HK-2 (cell line): Measurements from ENCODE around the gene BACH2.
"Not testable (repeated sequence)": the region's sequence is repeated elsewhere in the genome, so short reads cannot be mapped to it uniquely, and the experiment has no call there.

Experiments used
- DNase-seq: peaks from one replicate; pipeline ENCODE4 v3.0.0-alpha.2; 2018; ENCODE audit not compliant: unreplicated experiment

Gene BACH2

GRCh38 chr6:90072501-90072900, 224.1 kb downstream of the BACH2 start:
- DNase-seq, result no peak

GRCh38 chr6:90068703-90069523, 227.7 kb downstream of the BACH2 start:
- DNase-seq, result no peak

GRCh38 chr6:90068264-90068663, 228.4 kb downstream of the BACH2 start:
- peak; percentile 49 for DNase-seq

DNA sequence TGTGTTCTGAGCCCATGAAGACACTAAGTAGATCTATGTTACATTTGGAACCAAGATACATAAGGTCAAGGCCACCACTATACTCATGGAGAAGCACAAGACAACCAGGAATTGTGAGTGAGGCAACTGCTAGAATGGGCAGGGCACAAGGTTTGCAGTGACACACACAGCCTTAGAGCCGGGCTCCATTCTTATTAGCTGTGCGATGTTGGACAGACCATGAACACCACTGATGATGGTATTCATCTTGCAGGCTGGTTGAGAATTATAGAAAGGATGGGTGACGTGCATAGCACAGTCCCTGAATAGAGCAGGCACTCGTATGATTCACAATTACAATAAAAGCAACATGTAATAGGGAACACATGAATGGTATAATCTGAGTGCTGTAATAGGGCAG, 229.9 kb downstream of the BACH2 start:
- no peak for DNase-seq

GRCh38 chr6:90065173-90065572, 231.5 kb downstream of the BACH2 start:
- DNase-seq, result no peak

- no peak for DNase-seq
Observed at GRCh38 chr6:90062667-90063066, 234.0 kb downstream of the BACH2 start.

- DNase-seq, result no peak
Observed at GRCh38 chr6:90062051-90062450, 234.6 kb downstream of the BACH2 start.

DNA sequence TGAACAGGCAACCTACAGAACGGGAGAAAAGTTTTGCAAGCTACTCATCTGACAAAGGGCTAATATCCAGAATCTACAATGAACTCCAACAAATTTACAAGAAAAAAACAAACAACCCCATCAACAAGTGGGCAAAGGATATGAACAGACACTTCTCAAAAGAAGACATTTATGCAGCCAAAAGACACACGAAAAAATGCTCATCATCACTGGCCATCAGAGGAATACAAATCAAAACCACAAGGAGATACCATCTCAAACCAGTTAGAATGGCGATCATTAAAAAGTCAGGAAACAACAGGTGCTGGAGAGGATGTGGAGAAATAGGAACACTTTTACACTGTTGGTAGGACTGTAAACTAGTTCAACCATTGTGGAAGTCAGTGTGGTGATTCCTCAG, 237.5 kb downstream of the BACH2 start:
- DNase-seq, result not testable (repeated sequence)

GRCh38 chr6:90055924-90056323, 240.7 kb downstream of the BACH2 start:
- not testable (repeated sequence) for DNase-seq

DNA sequence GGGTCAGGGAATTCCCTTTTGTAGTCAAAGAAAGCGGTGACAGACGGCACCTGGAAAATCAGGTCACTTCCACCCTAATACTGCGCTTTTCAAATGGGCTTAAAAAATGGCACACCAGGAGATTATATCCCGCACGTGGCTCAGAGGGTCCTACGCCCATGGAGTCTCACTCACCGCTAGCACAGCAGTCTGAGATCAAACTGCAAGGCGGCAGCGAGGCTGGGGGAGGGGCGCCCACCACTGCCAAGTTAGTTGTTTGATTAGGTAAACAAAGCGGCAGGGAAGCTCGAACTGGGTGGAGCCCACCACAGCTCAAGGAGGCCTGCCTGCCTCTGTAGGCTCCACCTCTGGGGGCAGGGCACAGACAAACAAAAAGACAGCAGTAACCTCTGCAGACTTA, 242.4 kb downstream of the BACH2 start:
- not testable (repeated sequence) for DNase-seq

- DNase-seq, result no peak
Observed at GRCh38 chr6:90053614-90054013, 243.0 kb downstream of the BACH2 start.

DNA sequence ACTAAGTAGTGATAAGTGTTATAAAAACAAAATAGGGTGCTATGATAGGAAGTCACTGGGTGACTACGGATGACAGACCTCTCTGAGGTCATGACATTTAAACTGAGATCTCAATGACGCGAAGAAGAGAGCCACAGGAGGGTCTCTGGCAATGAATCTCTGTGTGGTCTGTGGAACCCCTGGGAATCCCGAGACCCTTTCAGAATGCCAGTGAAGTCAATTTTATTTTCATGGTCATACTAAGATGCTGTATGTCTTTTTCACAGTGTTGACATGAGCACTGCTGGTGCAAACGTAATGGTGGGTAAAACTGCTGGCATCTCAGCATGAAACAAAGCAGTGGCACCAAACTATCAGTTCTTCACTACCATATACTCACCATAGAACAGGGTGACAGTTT, 247.3 kb downstream of the BACH2 start:
- DNase-seq, result no peak

DNA sequence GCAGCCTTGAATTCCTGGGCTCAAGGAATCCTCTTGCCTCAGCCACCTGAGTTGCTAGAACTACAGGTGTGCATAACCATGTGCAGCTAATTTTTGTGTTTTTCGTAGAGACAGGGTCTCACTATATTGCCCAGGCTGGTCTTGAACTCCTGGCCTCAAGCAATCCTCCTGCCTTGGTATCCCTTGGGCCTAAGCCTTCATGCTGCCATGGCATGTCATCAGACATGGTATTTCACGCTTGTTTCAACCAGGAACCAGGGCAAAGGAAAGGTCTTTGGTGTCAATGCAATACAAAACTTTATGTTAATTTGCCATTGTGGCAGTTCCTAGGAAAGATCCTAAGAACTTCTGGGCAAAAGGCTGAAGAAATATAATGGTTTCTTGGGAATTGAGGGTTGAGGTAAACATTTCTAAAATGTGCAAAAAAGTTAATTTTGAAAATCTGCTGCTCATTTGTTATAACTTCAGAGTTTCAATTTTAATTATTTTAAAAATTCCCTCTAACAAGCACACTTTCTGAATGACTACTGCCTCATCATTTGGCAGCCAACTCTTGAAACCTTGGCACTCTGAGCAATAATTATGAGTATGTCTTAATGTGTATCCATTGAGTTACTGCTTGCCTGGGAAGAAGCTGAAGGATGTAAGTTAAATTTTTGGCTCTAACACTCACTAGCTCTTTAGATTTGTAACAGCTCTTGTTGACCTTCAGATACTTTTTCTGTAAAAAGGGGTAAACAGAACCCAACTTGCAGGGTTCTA, 248.3 kb downstream of the BACH2 start:
- DNase-seq, result no peak

GRCh38 chr6:90045535-90045934, 251.1 kb downstream of the BACH2 start:
- DNase-seq, result no peak

DNA sequence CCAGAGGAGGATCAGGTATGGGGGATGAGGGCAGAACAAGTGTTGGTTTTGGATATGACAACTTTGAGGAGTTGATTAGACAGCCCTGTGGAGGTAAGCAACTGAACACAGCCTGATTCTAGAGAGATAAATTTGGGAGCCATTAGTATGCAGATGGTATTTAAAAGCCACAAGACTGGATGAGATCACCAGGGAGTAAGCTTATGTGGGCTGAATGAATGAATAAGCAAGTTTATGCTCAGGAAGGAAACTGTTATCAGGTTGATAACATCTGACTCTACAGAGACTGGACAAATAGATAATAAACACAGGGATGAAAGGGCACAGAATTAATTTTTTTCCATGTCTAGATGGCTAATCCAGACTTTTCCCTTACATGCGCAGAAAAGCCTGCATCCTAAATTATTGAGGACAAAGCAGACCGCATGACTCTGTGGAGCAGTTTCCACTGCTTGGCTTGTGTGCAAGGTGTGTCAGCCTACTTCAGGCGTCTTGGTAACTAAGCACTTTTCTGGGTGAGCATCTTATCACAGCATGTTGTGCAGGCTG, 251.7 kb downstream of the BACH2 start:
- DNase-seq, result no peak

GRCh38 chr6:90044182-90044832, 252.3 kb downstream of the BACH2 start:
- DNase-seq, result no peak

- DNase-seq, result no peak
Observed at GRCh38 chr6:90040931-90041330, 255.7 kb downstream of the BACH2 start.

- DNase-seq, result no peak
Observed at GRCh38 chr6:90039911-90040310, 256.7 kb downstream of the BACH2 start.

GRCh38 chr6:90038961-90039653, 257.5 kb downstream of the BACH2 start:
- DNase-seq, result no peak

GRCh38 chr6:90036963-90037362, 259.7 kb downstream of the BACH2 start:
- no peak for DNase-seq

DNA sequence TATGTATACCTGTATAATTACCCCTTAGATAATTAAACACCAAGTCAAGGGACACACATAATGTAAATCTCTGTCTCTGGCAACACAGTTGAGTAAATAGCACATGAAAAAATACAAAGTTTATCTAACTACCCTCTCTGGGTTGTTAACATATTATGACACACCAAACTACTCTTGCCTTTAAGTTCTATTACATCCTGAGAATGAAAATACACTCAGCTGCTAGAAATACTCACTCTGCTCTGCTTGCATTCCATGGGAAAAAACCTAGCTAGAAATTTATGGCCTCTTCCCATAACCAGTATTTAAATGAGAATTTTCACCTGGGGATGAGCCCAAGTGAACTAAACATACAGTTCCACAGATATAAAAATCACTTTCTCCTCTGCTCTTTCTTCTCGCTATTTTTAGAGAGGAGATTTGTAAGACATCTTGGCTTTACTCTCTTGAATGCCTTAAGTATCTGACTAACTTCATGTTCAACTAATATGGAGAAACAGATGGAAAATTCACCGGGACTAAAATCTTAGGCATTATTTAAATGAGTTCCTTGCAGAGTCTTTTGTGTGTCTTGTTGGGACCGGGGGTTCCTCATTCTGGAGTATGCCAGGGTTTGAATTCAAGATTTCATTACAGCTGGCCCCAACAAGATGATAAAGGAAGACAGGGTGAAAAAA, 261.5 kb downstream of the BACH2 start:
- DNase-seq, result no peak
